Small intestine (tissue), 7 donors: ENCODE data around the gene MOSMO. TPM values are rescaled to one million over a fixed set of nuclear protein-coding genes. Genes with fewer than 3 reads are reported as not detected.
"Not testable (repeated sequence)": the region's sequence is repeated elsewhere in the genome, so short reads cannot be mapped to it uniquely, and the experiment has no call there.

ENCODE experiments used
- DNase-seq, 2 donors: peaks; one replicate each; pipeline versions ENCODE4 v3.0.0 to v3.0.0-alpha.2; 2013
- FAIRE-seq: peaks from 2 replicates; lab custom pipeline; 2012; peaks lifted over from hg19 to GRCh38; lab: Jason Lieb, UNC
- H3K27ac ChIP-seq, 3 donors: one replicate each; pipeline ENCODE4 v1.5.1; 2013; ENCODE audit warnings: low read length in 2 of 3, mild to moderate bottlenecking in 2 of 3, control low read depth in 1 of 3, inconsistent platforms in 1 of 3, low read depth in 1 of 3, moderate library complexity in 1 of 3
- H3K27me3 ChIP-seq, 3 donors: one replicate each; pipeline ENCODE4 v1.6.1; 2013; ENCODE audit warnings: low read length in 3 of 3, inconsistent platforms in 1 of 3; ENCODE audit not compliant: control insufficient read depth in 3 of 3, insufficient read depth in 3 of 3
- H3K36me3 ChIP-seq, 3 donors: one replicate each; pipeline ENCODE4 v1.6.1; 2013; ENCODE audit warnings: low read length in 3 of 3, inconsistent platforms in 1 of 3, low read depth in 1 of 3, mild to moderate bottlenecking in 1 of 3, moderate library complexity in 1 of 3; ENCODE audit not compliant: control insufficient read depth in 3 of 3, insufficient read depth in 2 of 3
- H3K4me1 ChIP-seq, 3 donors: one replicate each; pipeline ENCODE4 v1.6.1; 2013; ENCODE audit warnings: low read length in 2 of 3, inconsistent platforms in 1 of 3, low read depth in 1 of 3, mild to moderate bottlenecking in 1 of 3, moderate library complexity in 1 of 3; ENCODE audit not compliant: control insufficient read depth in 3 of 3, insufficient read depth in 2 of 3
- H3K4me3 ChIP-seq, 3 donors: one replicate each; pipeline ENCODE4 v1.5.1; 2013; ENCODE audit warnings: low read length in 3 of 3, control low read depth in 1 of 3, inconsistent platforms in 1 of 3, low read depth in 1 of 3, mild to moderate bottlenecking in 1 of 3, moderate library complexity in 1 of 3
- H3K9me3 ChIP-seq, 2 donors: one replicate each; pipeline ENCODE4 v1.6.1; 2013; ENCODE audit warnings: low read depth in 1 of 2, low read length in 1 of 2; ENCODE audit not compliant: control insufficient read depth in 2 of 2, insufficient read depth in 1 of 2
- WGBS, 3 donors: extraction: QIAGEN DNeasy Blood & Tissue Kit; methylation state at CpG; one replicate each; pipeline ENCODE4 v1.1.7; 2013; 5-methylcytosine and 5-hydroxymethylcytosine counted together
- polyA plus RNA-seq, 4 donors: library from polyadenylated mRNA; stranded (reverse) in 3 of 4; unstranded in 1 of 4; fragments of 200-250 nt in 3 of 4; fragments of 120-200 nt in 1 of 4; gene quantifications; one replicate each; pipeline versions ENCODE4 v1.2.1 to v1.2.3, GENCODE V29; 2013
- donor health status: healthy with polysubstance abuse.
- donor health status: control.
- donor health status: control.
- donor health status: Bipolar disorder and iron deficiency.
- donor health status: healthy.

MOSMO gene
- polyA plus RNA-seq, 4 donors: 3.2 to 13.1 (median 6.4) TPM

GRCh38 chr16:21990381-21990944 lies 17.4 kb upstream of the MOSMO start:
- 13 to 31% (median 20%) methylated on average over 3 of the region's 3 CpGs for WGBS, 3 donors
- Histone ChIP-seq H3K27ac (no peak overlapping the region), H3K36me3 (peaks cover 0 to 5% (median 0%) of the 10 kb centered on the region in 3 donors), H3K4me3 (no peak overlapping the region), H3K4me1 (peaks cover 0 to 3% (median 2%) of the 10 kb centered on the region in 3 donors), H3K9me3 (no peaks in the 10 kb centered on the region), H3K27me3 (no peaks in the 10 kb centered on the region)
- DNase-seq (no peak), FAIRE-seq (no peak)

GRCh38 chr16:21991621-21992020 lies 16.3 kb upstream of the MOSMO start:
- no peak for DNase-seq
- H3K4me1 ChIP-seq: peaks cover 0 to 3% (median 2%) of the 10 kb centered on the region in 3 donors
- H3K4me3 ChIP-seq: no peak overlapping the region
- H3K36me3 ChIP-seq: peaks cover 0 to 3% (median 0%) of the 10 kb centered on the region in 3 donors
- no peak for FAIRE-seq
- 72 to 74% (median 72%) methylated on average over 6 of the region's 6 CpGs for WGBS, 3 donors
- no peaks in the 10 kb centered on the region for H3K9me3 ChIP-seq
- no peaks in the 10 kb centered on the region for H3K27me3 ChIP-seq
- H3K27ac ChIP-seq: no peak overlapping the region

- peaks cover 0 to 17% (median 2%) of the 10 kb centered on the region in 3 donors for H3K4me1 ChIP-seq
- no peaks in the 10 kb centered on the region for H3K36me3 ChIP-seq
- DNase-seq (no peak), FAIRE-seq (no peak)
- no peaks in the 10 kb centered on the region for H3K27me3 ChIP-seq
- no peak overlapping the region for H3K4me3 ChIP-seq
- no peak overlapping the region for H3K27ac ChIP-seq
- no peaks in the 10 kb centered on the region for H3K9me3 ChIP-seq
- WGBS, 3 donors: 86 to 87% (median 86%) methylated on average over 13 of the region's 13 CpGs
Observed at GRCh38 chr16:21994856-21995465, 12.9 kb upstream of the MOSMO start.

GRCh38 chr16:21996923-21997696 lies 10.8 kb upstream of the MOSMO start:
- H3K27me3 ChIP-seq: no peaks in the 10 kb centered on the region
- peak overlapping the region in 1 of 3 donors; percentile 82 for H3K27ac ChIP-seq
- peaks cover 0 to 17% (median 0%) of the 10 kb centered on the region in 3 donors for H3K4me1 ChIP-seq
- WGBS, 3 donors: 67 to 77% (median 74%) methylated on average over 9 of the region's 9 CpGs
- DNase-seq: peak in 1 of 2 donors; percentile 22
- no peaks in the 10 kb centered on the region for H3K36me3 ChIP-seq
- FAIRE-seq: no peak
- no peak overlapping the region for H3K4me3 ChIP-seq
- no peaks in the 10 kb centered on the region for H3K9me3 ChIP-seq

GRCh38 chr16:21997697-21998480 lies 10.0 kb upstream of the MOSMO start:
- no peaks in the 10 kb centered on the region for H3K9me3 ChIP-seq
- FAIRE-seq: no peak
- H3K4me1 ChIP-seq: peaks cover 0 to 17% (median 0%) of the 10 kb centered on the region in 3 donors
- no peaks in the 10 kb centered on the region for H3K27me3 ChIP-seq
- peak; percentile 44 to 78 for DNase-seq
- H3K4me3 ChIP-seq: no peak overlapping the region
- WGBS, 3 donors: 57 to 73% (median 68%) methylated on average over 7 of the region's 7 CpGs
- no peaks in the 10 kb centered on the region for H3K36me3 ChIP-seq
- peak overlapping the region in 1 of 3 donors; percentile 82 for H3K27ac ChIP-seq

GRCh38 chr16:22001591-22001990 lies 6.3 kb upstream of the MOSMO start:
- no peaks in the 10 kb centered on the region for H3K9me3 ChIP-seq
- H3K4me1 ChIP-seq: peaks cover 0 to 17% (median 0%) of the 10 kb centered on the region in 3 donors
- FAIRE-seq (no peak), DNase-seq (no peak)
- H3K4me3 ChIP-seq: no peak overlapping the region
- no peak overlapping the region for H3K27ac ChIP-seq
- H3K27me3 ChIP-seq: no peaks in the 10 kb centered on the region
- WGBS, 3 donors: 64 to 80% (median 70%) methylated on average over 1 of the region's 1 CpG
- no peaks in the 10 kb centered on the region for H3K36me3 ChIP-seq

- H3K27me3 ChIP-seq, DNase-seq, H3K27ac ChIP-seq, FAIRE-seq, H3K4me3 ChIP-seq, H3K9me3 ChIP-seq, H3K36me3 ChIP-seq: not testable (repeated sequence)
- H3K4me1 ChIP-seq: peaks cover 0 to 19% (median 2%) of the 10 kb centered on the region in 3 donors
- 81 to 98% (median 90%) methylated on average over 1 of the region's 1 CpG for WGBS, 3 donors
Observed at GRCh38 chr16:22002047-22002446, 5.9 kb upstream of the MOSMO start.

GRCh38 chr16:22003195-22003594 lies 4.7 kb upstream of the MOSMO start:
- H3K27me3 ChIP-seq: no peaks in the 10 kb centered on the region
- no peaks in the 10 kb centered on the region for H3K9me3 ChIP-seq
- peaks cover 0 to 10% (median 3%) of the 10 kb centered on the region in 3 donors for H3K4me1 ChIP-seq
- WGBS, 3 donors: 78 to 89% (median 78%) methylated on average over 4 of the region's 4 CpGs
- FAIRE-seq: no peak
- no peak overlapping the region for H3K27ac ChIP-seq
- no peak for DNase-seq
- H3K4me3 ChIP-seq: no peak overlapping the region
- H3K36me3 ChIP-seq: no peaks in the 10 kb centered on the region
